GM12872 (cell line): ENCODE data around the gene THSD4.

Experiments
- CTCF ChIP-seq: IDR thresholded peaks from 3 replicates; pipeline ENCODE4 v1.5.1; 2011; ENCODE audit warnings: low read depth, mild to moderate bottlenecking, low read length, moderate library complexity; ENCODE audit not compliant: insufficient read depth

Gene THSD4

GRCh38 chr15:71581398-71581930, 466.2 kb downstream of the THSD4 start:
- no peak for TF ChIP-seq CTCF

GRCh38 chr15:71585159-71585558, 469.9 kb downstream of the THSD4 start:
- TF ChIP-seq CTCF: no peak

GRCh38 chr15:71586463-71586862, 471.2 kb downstream of the THSD4 start:
- no peak for TF ChIP-seq CTCF

- no peak for TF ChIP-seq CTCF
Measured at GRCh38 chr15:71588746-71589145, 473.5 kb downstream of the THSD4 start.

GRCh38 chr15:71591057-71591456, 475.8 kb downstream of the THSD4 start:
- no peak; the same call in 2 of the 3 replicates for TF ChIP-seq CTCF

GRCh38 chr15:71592203-71592602, 476.9 kb downstream of the THSD4 start:
- no peak for TF ChIP-seq CTCF

- TF ChIP-seq CTCF: no peak
Measured at GRCh38 chr15:71595846-71596553, 480.7 kb downstream of the THSD4 start.
